NCI-H748 (cell line): ENCODE measurements around the gene CORO6.
A peak's percentile ranks its signal among the peaks of the same experiment; 100 is the strongest.
"Not testable (repeated sequence)": the region's sequence is repeated elsewhere in the genome, so short reads cannot be mapped to it uniquely, and the experiment has no call there.

Source experiments
- DNase-seq: peaks from one replicate; lab custom pipeline; 2025; ENCODE audit not compliant: unreplicated experiment; lab: John Stamatoyannopoulos, UW

The CORO6 gene

GRCh38 chr17:29622337-29623282, at the start of gene CORO6:
Gene CORO6, minus strand, starts transcription at chr17:29622912. Its CDS starts 1,491 bp downstream, at chr17:29621421.
- DNase-seq: peak; percentile 71

DNA sequence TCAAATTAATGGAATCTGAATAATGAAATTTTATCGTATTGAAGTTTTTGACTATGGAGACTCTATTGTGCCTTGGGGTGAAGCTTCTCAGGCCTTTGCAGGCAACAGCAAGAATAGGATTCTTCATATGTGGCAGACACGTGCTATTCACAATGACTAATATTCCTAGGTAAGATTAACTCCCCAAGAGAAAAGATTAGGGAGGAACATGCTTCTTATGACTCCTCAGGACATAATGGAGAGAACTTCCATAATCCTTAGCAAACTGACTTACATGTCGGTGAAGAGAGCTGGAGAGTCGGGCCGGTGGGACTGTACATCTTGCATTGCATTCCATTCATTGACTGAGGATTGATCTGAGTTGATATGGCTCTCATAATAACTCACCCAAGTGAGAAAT, 48.9 kb upstream of the CORO6 start:
- no peak for DNase-seq

- DNase-seq: no peak
Measured at GRCh38 chr17:29669266-29669665, 46.6 kb upstream of the CORO6 start.

DNA sequence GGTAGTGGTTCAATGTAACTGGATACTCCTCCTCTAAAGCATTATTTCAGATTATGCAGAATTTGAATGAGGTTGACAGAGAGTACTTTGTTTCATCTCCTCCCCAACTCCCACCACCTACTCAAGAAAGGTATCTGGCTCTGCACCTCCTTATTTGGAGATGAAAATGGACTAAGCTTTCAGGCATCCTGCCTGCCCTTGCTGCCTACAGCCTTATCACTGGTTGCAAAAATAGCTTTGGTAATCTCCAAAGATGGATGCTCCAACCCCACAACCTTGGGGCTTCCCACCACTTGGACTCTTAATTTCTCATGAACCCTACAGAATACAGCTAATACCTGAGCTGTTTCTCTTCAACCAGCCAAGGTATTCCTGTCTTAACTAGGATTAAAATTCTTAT, 45.3 kb upstream of the CORO6 start:
- no peak for DNase-seq

GRCh38 chr17:29665481-29665810, 42.7 kb upstream of the CORO6 start:
- no peak for DNase-seq

DNA sequence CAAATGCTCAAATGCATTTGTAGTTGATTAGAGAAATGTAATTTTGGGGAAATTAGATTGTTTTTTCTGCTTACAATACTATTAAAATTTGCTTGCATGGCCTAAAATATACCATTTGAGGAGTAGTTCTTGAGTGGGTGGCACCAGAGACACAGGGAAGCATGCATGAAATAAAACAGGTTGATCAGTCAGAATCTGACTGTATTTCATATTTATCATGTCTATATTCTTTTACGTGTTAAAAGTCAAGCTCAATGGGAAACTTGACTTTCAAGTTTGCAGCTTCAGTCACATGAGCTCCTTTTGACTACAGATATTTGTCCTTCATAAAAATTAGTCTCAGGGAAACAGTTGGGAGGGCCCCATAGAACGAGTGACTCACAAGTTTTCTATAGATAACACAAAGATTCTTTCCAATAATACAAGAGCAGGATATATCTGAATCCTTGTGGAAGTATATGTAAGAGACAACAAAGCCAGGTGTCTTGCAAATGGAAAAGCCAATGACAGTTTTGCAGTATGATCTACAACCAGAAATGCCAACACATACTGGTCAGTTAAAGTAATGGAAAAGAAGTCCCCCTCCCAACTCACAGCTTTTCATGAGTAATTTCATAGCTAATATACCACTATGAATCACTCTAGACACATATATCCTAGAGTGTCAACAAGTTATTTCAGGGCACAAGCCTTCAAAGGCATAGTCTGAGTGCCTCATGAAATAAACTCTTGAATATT, 42.2 kb upstream of the CORO6 start:
- DNase-seq: no peak

GRCh38 chr17:29663155-29663554, 40.4 kb upstream of the CORO6 start:
- DNase-seq: peak; percentile 11

GRCh38 chr17:29661213-29661612, 38.5 kb upstream of the CORO6 start:
- DNase-seq: peak; percentile 50

DNA sequence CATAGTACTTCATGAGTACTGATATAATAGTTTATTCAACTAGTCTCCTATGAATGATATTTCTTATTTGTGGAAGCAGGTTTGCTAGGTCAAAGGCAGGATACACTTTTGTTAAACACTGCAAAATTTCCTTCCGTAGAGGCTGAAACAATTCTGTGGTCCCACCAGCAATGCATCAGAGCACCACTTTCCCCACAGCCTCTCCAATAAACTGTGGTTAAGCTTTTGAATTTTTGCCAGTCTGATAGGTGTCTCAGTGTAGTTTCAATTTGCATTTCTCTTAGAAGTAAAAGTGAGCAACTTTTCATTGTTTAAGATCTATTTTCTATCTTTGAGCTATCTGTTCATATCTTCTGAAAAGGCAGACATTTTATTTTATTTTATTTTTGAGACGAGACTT, 36.4 kb upstream of the CORO6 start:
- no peak for DNase-seq

GRCh38 chr17:29655323-29655722, 32.6 kb upstream of the CORO6 start:
- no peak for DNase-seq

- DNase-seq: no peak
Measured at GRCh38 chr17:29653995-29654714, 31.4 kb upstream of the CORO6 start.

GRCh38 chr17:29652976-29653375, 30.3 kb upstream of the CORO6 start:
- DNase-seq: no peak

- not testable (repeated sequence) for DNase-seq
Measured at GRCh38 chr17:29651913-29652312, 29.2 kb upstream of the CORO6 start.

DNA sequence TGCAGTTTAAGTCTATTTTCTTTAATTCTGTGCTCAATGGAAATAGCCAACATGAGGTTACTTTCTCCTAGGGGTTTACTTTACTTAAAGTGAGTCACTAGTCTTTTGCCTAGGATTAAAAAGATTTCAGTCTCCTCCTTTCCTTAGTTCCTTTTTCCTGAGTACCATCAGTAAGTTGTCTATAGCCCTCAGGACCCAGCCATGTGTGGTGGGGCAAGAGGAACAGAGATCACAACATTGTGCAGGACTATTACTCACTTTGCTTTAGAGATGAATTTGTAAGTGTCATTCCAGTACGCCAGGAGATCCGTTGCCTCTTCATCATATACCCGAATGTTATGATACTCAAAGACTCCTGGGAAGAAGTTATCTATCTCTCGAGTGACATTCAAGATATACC, 27.7 kb upstream of the CORO6 start:
- DNase-seq: no peak

- no peak for DNase-seq
Measured at GRCh38 chr17:29649359-29649758, 26.6 kb upstream of the CORO6 start.

GRCh38 chr17:29648005-29648404, 25.3 kb upstream of the CORO6 start:
- DNase-seq: no peak

DNA sequence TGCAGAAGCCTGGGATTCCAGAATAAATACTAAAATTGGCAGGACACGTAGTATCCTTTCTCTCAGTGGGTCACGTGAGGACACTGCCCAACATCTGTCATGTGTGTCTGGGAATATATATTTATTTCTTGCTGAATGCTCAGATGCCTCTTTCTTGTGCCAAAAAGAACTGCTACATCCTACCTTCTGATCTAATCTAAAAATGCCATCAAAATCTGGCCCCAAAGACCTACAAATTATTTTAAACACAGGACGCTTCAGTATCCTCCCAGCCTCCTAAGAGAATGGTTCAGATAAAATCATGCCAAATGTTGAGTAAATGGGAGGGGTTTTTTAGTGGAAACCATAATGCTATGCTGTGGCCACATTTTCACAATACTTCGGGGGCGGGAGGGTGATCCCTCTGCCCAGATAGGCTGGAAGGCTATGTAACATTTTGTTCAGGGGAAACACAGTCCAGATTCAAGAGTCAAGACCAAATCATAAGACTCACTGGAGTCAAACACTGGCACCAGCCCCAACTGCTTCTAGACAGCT, 22.9 kb upstream of the CORO6 start:
- DNase-seq: no peak

- DNase-seq: no peak
Measured at GRCh38 chr17:29643817-29644160, 21.1 kb upstream of the CORO6 start.

GRCh38 chr17:29642171-29642611, 19.5 kb upstream of the CORO6 start:
- DNase-seq: peak; percentile 20

DNA sequence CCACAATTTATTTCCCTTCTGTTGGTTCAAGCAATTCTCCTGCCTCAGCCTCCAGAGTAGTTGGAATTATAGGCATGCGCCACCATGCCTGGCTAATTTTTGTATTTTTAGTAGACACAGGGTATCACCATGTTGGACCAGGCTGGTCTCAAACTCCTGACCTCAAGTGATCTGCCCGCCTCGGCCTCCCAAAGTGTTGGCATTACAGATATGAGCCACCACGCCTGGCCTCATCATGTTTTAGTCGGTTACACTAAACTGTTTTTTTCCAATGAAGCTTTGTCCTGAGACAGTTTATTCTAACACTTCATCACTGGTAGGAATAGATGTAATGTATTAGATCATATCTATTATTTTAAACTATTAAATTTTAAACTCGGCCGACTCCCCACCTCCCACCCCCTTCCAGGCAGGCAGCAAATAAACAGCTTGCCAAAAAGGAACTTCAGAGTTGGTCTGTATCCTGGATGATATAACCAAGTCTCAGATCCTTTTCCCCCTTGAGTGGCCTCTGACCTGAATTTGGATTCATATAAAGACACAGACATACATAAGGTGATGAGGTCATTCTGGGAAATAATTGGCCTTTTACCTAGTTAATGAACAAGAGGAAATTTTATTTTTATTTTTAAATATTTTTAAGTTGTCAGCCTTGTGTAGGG, 18.4 kb upstream of the CORO6 start:
- DNase-seq: no peak

- no peak for DNase-seq
Measured at GRCh38 chr17:29640413-29640812, 17.7 kb upstream of the CORO6 start.
